ENCODE measurements around the gene PTF1A. TPM values are rescaled to one million over a fixed set of nuclear protein-coding genes. Genes with fewer than 3 reads are reported as not detected.

The PTF1A gene
- total RNA-seq, 1 donor from 2014 or later = not detected

DNA sequence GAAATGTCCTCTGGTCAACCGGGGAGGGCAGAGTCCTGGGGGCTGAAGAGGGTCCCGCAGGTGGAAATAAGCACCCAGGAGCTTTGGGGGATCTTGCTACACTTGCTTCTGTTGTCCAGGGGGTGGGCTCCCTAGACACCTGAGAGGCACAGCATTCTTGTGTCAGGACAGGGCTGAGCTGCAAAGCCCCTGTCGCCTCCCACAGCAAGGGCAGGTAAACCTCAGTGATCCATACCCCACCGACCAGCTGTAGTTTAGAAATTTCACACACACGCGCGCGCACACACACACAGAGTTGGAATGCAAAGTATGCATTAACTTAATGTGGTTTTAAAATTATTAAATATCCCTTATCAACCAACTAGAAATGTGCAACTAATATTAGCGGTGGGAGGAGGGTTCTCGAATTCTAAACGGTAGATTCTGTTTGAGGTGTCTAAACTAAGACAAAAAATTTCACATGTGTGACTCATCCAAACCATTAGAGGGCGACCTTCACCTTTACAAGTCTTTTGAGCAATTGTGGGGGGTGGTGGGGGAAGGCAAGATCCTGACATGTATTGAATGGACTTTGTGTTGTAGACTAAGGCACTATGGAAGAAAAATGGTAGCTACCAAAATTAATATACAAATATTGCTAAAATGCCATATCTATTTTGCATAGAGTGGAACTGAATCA is 34.3 kb upstream of the PTF1A start:
- H3K27me3 ChIP-seq (ENCODE audit: low read depth) = peaks cover 65% of the 10 kb centered on the region
- H3K4me3 ChIP-seq = peak overlapping the region; percentile 18
- no peak overlapping the region for H3K27ac ChIP-seq (replicated peaks)
- no peaks in the 10 kb centered on the region for H3K36me3 ChIP-seq
- H3K9me3 ChIP-seq (replicated peaks) = no peaks in the 10 kb centered on the region
- no peak for DNase-seq
- H3K4me1 ChIP-seq = peaks cover 4% of the 10 kb centered on the region
- TF ChIP-seq, protein P1, sequence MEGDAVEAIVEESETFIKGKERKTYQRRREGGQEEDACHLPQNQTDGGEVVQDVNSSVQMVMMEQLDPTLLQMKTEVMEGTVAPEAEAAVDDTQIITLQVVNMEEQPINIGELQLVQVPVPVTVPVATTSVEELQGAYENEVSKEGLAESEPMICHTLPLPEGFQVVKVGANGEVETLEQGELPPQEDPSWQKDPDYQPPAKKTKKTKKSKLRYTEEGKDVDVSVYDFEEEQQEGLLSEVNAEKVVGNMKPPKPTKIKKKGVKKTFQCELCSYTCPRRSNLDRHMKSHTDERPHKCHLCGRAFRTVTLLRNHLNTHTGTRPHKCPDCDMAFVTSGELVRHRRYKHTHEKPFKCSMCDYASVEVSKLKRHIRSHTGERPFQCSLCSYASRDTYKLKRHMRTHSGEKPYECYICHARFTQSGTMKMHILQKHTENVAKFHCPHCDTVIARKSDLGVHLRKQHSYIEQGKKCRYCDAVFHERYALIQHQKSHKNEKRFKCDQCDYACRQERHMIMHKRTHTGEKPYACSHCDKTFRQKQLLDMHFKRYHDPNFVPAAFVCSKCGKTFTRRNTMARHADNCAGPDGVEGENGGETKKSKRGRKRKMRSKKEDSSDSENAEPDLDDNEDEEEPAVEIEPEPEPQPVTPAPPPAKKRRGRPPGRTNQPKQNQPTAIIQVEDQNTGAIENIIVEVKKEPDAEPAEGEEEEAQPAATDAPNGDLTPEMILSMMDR (IDR thresholded peaks at IDR 0.05; ENCODE audit: borderline replicate concordance) = no peak
- intact Hi-C loops (cut with micrococcal nuclease) = no loop called here

DNA sequence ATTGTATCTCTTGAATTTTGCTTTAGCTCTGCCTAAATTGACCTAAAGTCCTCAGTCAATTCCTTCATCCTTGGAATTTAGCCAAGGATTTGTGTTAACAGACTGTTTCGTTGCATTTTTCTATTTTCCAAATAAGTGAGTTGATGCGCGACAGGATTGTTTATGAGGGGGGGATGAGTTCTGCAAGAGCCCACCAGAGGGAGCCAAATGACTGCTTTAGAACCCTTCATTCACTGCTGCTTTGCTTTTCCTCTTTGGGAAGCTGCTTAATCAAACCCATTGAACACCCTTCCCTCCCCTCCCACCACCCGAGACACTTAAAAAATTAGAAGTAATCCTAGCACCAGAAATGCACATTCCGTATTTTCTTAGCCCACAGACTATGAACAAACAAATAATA is 33.7 kb upstream of the PTF1A start:
- H3K9me3 ChIP-seq (replicated peaks) = no peaks in the 10 kb centered on the region
- intact Hi-C loops (cut with micrococcal nuclease) = no loop called here
- peaks cover 71% of the 10 kb centered on the region for H3K27me3 ChIP-seq (ENCODE audit: low read depth)
- TF ChIP-seq, protein P1 (IDR thresholded peaks at IDR 0.05; ENCODE audit: borderline replicate concordance) = peak; percentile 87
- peaks cover 4% of the 10 kb centered on the region for H3K4me1 ChIP-seq
- H3K27ac ChIP-seq (replicated peaks) = no peak overlapping the region
- peak overlapping the region; percentile 18 for H3K4me3 ChIP-seq
- H3K36me3 ChIP-seq = no peaks in the 10 kb centered on the region
- DNase-seq = no peak

DNA sequence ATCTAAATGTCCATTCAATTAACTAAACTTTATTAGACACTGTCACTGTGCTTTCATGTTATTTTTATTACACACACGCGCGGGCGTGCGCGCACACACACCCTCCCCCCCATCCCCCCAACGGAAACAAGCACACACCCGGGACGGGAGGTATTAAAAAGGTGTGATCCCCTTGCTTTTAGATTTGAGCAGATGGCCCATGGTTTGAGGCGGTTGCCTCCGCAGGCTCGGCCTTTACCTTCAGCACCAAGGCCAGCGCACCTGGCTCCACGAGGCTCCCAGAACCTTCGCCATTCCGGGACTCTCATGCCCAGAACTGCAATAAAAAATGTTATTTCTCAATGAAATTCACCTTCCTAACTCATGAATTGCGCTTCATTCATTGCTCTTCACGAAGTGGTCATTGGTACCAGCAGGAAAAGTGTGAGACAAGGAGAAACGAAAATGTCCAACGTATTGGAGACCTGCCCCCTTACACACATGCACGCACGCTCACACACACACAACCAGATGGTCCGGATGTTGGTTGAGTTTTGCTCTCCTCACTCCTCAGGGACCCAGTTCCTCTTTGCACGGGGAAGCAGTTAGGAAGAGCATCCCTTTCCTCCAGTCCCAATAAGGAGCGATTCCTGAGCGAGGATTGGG is 20.8 kb upstream of the PTF1A start:
- H3K9me3 ChIP-seq (replicated peaks) = no peaks in the 10 kb centered on the region

DNA sequence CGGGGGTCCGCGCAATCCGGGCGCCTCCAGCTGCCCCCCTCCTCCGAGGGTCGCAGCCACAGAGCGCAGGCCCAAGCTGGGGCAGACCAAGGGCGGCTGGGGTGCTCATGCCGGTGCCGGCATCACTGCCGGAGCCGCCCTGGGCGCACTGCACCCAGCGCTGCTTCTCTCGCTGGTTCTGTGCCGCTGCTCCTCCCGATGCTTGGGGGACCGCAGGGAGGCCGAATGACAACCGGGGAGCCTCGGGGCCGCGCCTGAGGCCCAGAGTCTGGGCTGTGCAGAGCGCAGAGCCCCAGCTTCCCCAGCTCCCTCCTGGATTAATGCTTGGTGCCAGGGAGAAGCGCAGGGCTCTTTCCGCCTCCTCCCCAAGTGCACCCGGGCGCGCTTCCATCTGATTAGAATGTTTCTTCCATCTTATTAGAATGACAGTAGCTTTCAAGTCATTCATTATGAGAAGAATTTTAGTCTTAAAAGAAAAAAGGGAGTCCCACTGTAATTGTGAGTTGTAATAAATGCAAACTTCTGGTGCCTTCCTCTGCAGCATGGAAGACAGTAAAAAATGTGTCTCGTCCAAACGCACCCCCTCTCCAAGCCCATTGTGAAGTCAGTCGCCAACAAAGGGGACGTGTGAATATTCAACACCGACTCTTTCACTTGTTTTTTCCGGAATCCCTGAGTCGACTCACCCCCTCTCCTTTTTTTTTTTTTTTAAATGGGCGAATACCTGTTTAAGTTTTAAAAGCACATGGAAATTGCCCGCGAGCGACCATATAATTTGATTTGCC is 19.5 kb upstream of the PTF1A start:
- no peak for DNase-seq
- intact Hi-C loops (cut with micrococcal nuclease) = no loop called here
- no peaks in the 10 kb centered on the region for H3K9me3 ChIP-seq (replicated peaks)
- TF ChIP-seq, protein P1 (IDR thresholded peaks at IDR 0.05; ENCODE audit: borderline replicate concordance) = no peak
- no peak overlapping the region for H3K27ac ChIP-seq (replicated peaks)
- H3K27me3 ChIP-seq (ENCODE audit: low read depth) = peaks cover 99% of the 10 kb centered on the region
- H3K36me3 ChIP-seq = no peaks in the 10 kb centered on the region
- peak overlapping the region; percentile 56 for H3K4me3 ChIP-seq
- peaks cover 26% of the 10 kb centered on the region for H3K4me1 ChIP-seq

More for the DNA sequence above, 20.8 kb upstream of the PTF1A start:
- H3K27me3 ChIP-seq (ENCODE audit: low read depth) = peaks cover 99% of the 10 kb centered on the region
- H3K4me3 ChIP-seq = no peak overlapping the region
- intact Hi-C loops (cut with micrococcal nuclease) = no loop called here
- H3K36me3 ChIP-seq = no peaks in the 10 kb centered on the region
- H3K4me1 ChIP-seq = peaks cover 26% of the 10 kb centered on the region
- no peak for DNase-seq
- TF ChIP-seq, protein P1 (IDR thresholded peaks at IDR 0.05; ENCODE audit: borderline replicate concordance) = no peak
- no peak overlapping the region for H3K27ac ChIP-seq (replicated peaks)

DNA sequence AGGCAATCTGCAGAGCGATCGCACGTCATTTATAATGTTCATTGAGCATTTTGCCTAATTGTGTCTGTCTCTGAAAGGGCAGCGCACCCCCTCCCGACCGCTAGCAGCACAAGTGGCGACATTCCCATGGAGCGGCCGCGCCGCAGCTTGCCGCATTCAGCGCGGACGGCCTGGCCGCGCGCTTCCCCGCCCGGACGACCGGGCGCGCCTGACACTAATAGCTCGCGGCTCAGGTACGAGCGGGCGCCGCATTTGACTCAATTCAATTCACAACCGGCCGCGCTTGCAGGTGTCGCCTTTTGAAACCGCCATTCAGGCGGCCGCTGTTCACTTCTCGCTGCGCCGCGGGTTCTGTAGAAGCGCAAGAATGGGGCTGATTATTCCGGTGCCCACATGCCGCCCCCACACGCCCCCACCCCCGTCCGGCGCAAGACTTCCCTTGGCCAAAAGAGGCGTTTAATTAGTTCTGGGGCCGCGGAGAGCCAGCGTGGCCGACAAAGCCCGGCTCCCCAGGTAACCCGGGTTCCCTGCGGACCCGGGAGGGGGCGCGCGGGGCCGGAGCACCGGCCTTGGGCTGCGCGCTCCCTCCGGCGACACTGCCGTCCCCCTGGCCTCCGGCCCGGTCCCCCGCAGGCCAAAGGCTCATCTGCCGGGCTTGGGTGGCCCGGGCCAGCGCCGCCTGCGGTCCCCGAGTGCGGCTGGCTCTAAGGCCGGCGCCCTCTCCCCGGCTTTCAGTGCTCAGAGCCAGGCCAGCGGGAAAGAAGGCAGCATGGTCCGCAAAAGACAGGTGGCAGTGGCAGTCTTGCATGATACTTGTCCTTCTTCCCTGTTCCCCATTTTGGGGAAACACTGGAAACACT is 18.7 kb upstream of the PTF1A start:
- H3K27ac ChIP-seq (replicated peaks) = no peak overlapping the region
- no peak for DNase-seq
- intact Hi-C loops (cut with micrococcal nuclease) = no loop called here
- peaks cover 100% of the 10 kb centered on the region for H3K27me3 ChIP-seq (ENCODE audit: low read depth)
- H3K36me3 ChIP-seq = no peaks in the 10 kb centered on the region
- peaks cover 26% of the 10 kb centered on the region for H3K4me1 ChIP-seq
- H3K4me3 ChIP-seq = peak overlapping the region; percentile 56
- TF ChIP-seq, protein P1 (IDR thresholded peaks at IDR 0.05; ENCODE audit: borderline replicate concordance) = no peak
- H3K9me3 ChIP-seq (replicated peaks) = no peaks in the 10 kb centered on the region
